ENCODE results near the gene SLC51B. TPM values are rescaled to one million over a fixed set of nuclear protein-coding genes. Genes with fewer than 3 reads are reported as not detected.
"Not testable (repeated sequence)": the region's sequence is repeated elsewhere in the genome, so short reads cannot be mapped to it uniquely, and the experiment has no call there.

Gene SLC51B
- total RNA-seq, 1 donor from 2014 or later: not detected

DNA sequence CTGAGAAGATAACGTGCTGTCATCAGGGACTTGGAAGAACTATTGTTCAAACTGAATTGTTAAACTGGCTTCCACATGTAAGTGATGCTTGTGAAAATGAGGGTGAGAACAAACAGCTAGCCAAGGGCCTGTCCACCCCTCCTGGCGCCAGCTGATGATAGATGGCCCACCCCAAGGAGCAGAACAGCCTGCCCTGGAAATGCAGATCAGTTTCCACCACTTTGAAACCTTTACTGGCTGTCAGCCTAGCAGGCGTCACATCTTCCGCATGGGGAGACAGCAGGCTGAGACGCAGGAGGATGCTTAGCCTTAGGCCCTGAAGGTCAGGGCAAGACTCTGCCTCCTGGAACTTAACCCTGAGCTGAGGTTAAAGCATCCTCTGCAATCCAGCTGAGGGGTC lies 6.4 kb upstream of the SLC51B start:
- no peak for DNase-seq (ENCODE audit: low read depth)

DNA sequence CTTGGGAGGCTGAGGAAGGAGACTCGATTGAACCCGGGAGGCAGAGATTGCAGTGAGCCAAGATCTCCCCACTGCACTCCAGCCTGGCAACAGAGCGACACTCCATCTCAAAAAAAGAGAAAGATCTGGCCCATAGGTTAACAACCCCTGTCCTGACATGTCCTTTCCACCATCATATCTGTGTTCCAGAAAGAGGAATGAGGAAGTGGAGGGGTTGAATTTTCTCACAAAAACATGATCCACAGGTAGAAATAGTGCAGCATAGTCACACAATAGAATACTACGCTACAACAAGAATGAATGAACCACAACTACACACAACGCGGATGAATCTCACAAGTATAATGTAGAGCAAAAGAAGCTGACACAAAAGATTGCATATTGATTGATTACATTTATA lies 4.7 kb upstream of the SLC51B start:
- no peak overlapping the region for H3K4me3 ChIP-seq (ENCODE audit: low read depth, low read length)
- no peak for DNase-seq (ENCODE audit: low read depth)
- TF ChIP-seq, protein P1, sequence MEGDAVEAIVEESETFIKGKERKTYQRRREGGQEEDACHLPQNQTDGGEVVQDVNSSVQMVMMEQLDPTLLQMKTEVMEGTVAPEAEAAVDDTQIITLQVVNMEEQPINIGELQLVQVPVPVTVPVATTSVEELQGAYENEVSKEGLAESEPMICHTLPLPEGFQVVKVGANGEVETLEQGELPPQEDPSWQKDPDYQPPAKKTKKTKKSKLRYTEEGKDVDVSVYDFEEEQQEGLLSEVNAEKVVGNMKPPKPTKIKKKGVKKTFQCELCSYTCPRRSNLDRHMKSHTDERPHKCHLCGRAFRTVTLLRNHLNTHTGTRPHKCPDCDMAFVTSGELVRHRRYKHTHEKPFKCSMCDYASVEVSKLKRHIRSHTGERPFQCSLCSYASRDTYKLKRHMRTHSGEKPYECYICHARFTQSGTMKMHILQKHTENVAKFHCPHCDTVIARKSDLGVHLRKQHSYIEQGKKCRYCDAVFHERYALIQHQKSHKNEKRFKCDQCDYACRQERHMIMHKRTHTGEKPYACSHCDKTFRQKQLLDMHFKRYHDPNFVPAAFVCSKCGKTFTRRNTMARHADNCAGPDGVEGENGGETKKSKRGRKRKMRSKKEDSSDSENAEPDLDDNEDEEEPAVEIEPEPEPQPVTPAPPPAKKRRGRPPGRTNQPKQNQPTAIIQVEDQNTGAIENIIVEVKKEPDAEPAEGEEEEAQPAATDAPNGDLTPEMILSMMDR (conservative IDR thresholded peaks at IDR 0.05; ENCODE audit: low read depth, low read length): no peak

More for the DNA sequence above, 6.4 kb upstream of the SLC51B start:
- H3K4me3 ChIP-seq (ENCODE audit: low read depth, low read length): no peak overlapping the region
- TF ChIP-seq, protein P1 (conservative IDR thresholded peaks at IDR 0.05; ENCODE audit: low read depth, low read length): no peak

DNA sequence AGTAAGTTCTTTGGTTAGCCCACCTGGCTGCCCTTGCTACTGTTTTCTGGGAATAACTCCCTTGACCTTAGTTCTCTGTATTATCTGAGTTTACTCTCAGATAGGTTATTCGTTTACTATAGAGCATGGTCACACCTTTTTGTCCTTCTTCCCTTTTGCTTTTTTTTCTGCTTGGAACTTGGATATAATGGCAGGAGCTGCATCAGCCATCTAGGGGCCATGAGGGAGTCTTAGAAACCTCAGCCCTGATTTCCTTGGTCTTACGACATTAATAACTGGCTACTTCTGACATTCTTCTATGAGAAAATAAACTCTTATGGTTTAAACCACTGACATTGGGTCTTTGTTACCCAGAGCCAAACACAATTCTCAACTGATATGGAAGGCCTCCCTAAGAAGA lies 3.4 kb upstream of the SLC51B start:
- TF ChIP-seq, protein P1 (conservative IDR thresholded peaks at IDR 0.05; ENCODE audit: low read depth, low read length): no peak
- no peak overlapping the region for H3K4me3 ChIP-seq (ENCODE audit: low read depth, low read length)
- DNase-seq (ENCODE audit: low read depth): no peak

DNA sequence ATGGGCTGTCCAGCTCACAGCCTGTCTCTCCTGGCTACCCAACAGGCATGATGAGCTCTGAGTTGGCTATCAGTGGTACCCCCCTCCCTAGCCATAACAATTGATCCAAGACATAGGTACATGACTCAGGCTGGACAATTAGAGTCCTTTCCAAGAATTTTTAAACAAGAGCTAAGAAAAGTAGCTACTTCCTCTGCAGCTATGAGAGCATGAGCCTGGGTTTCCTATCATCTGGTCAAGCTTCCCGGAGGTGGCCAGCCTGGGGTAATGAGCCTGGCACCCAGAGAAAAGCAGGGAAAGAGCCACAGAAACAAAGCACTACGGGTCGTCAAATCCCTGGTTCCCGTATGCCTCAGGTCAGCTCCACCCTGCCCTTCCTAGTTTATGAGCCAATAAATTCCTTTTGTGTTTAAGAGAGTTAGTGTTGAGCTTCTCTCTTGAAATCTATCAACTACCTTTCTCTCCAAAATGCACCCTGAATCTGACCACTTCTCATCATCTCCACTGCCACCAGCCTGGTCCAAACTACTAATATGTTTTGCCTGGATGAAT lies 2.3 kb upstream of the SLC51B start:
- no peak for DNase-seq (ENCODE audit: low read depth)
- H3K4me3 ChIP-seq (ENCODE audit: low read depth, low read length): no peak overlapping the region
- TF ChIP-seq, protein P1 (conservative IDR thresholded peaks at IDR 0.05; ENCODE audit: low read depth, low read length): no peak

DNA sequence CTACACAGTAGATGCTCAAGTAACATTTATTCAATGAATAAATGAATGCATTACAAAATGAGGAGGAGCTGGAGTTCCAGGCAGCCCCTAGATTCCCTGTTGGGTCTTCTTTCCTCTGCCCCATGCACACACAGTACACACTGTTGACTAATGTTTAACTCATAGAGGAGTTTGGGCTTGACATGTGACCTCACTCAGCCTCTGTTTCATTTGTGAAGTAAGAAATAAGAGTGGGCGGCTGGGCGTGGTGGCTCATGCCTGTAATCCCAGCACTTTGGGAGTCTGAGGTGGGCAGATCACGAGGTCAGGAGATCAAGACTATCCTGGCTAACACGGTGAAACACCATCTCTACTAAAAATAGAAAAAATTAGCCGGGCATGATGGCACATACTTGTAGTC lies 969 bp upstream of the SLC51B start:
- peak; percentile 72 for DNase-seq (ENCODE audit: low read depth)
- not testable (repeated sequence) for H3K4me3 ChIP-seq (ENCODE audit: low read depth, low read length)

DNA sequence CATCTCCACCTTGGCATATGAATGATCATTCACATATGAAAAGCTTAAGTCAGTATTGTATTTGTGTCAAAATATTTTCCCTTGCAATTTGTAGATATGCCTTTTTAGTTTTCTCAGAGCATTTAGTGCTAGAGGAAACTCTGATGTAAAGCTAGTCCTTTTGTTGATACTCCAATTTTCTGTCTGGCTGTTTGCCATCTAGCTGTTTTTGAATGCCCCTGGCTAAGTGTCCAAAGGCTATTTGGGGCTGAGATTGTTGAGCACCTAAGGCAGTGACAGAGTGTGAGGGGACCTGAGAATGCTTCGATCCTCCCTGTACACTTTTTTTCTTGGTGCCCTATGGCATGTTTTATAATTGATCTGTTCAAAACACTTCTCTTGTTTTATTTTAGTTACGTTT lies 3.1 kb downstream of the SLC51B start:
- DNase-seq (ENCODE audit: low read depth): no peak
- TF ChIP-seq, protein P1 (conservative IDR thresholded peaks at IDR 0.05; ENCODE audit: low read depth, low read length): no peak
- no peak overlapping the region for H3K4me3 ChIP-seq (ENCODE audit: low read depth, low read length)

DNA sequence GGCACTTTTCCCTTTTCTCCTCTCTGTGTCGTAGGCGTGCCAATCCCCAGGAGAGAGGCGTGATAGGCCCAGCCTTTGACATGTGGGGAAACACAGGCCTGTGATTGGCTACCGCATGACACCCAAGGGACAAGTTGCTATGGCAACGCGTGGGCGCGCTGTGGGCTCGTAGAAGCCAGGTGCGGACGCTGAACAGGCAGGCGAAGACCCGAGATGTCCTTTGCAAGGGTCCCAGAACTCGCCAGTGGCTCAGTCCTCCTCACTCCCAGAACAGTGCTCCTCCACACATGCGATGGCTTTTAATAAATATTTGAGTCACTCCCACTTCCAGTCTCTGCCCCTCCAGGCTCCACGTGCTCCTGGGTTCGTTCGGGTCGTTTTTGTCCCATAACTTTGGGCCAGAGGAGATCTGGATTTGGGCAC lies 4.2 kb downstream of the SLC51B start:
- TF ChIP-seq, protein P1 (conservative IDR thresholded peaks at IDR 0.05; ENCODE audit: low read depth, low read length): no peak

More for the DNA sequence above, 4.2 kb downstream of the SLC51B start:
- DNase-seq (ENCODE audit: low read depth): no peak
- H3K4me3 ChIP-seq (ENCODE audit: low read depth, low read length): peak overlapping the region; percentile 42
